Measurements from ENCODE around the gene SLC25A47.

Gene SLC25A47

GRCh38 chr14:100348253-100348729 lies 25.2 kb downstream of the SLC25A47 start:
- Histone ChIP-seq H3K27me3 (replicated peaks in 2 of 5; ENCODE audit: control insufficient read depth in 4 of 5, insufficient read depth in 5 of 5, low read length in 4 of 5) (no peaks in the 10 kb centered on the region), H3K4me3 (ENCODE audit: control insufficient read depth in 1 of 7, extremely low read depth in 1 of 7, insufficient read depth in 4 of 7, low read depth in 2 of 7, low read length in 6 of 7) (no peak overlapping the region), H3K27ac (ENCODE audit: insufficient read depth in 1 of 2, low read depth in 1 of 2, low read length in 2 of 2, poor library complexity in 1 of 2, severe bottlenecking in 2 of 2) (no peak overlapping the region), H3K4me1 (ENCODE audit: control extremely low read depth in 1 of 4, control insufficient read depth in 4 of 4, insufficient read depth in 4 of 4, low read length in 3 of 4) (peaks cover 0 to 13% (median 0%) of the 10 kb centered on the region in 4 experiments), H3K9me3 (ENCODE audit: control extremely low read depth in 1 of 5, control insufficient read depth in 4 of 5, insufficient read depth in 2 of 5, low read depth in 1 of 5, low read length in 4 of 5) (no peaks in the 10 kb centered on the region), H3K36me3 (ENCODE audit: control insufficient read depth in 4 of 4, insufficient read depth in 4 of 4, low read length in 3 of 4) (peaks cover 9 to 50% (median 28%) of the 10 kb centered on the region in 4 experiments)
- 100% methylated on average over 8 of the region's 12 CpGs for WGBS (ENCODE audit: insufficient coverage)
- POLR2A ChIA-PET, result no interaction called here
- CTCF ChIA-PET, result no interaction called here
- no peak for DNase-seq

GRCh38 chr14:100348784-100349685 lies 25.9 kb downstream of the SLC25A47 start:
- WGBS (ENCODE audit: insufficient coverage), result 95% methylated on average over 10 of the region's 14 CpGs
- H3K4me1 ChIP-seq (ENCODE audit: control extremely low read depth in 1 of 4, control insufficient read depth in 4 of 4, insufficient read depth in 4 of 4, low read length in 3 of 4), result peaks cover 0 to 13% (median 0%) of the 10 kb centered on the region in 4 experiments
- ChIA-PET POLR2A (interaction anchor here (1.0 kb wide), 1 partner anchor 11 kb away, joined by 3 read pairs; no protein-coding TSS in a partner anchor), CTCF (interaction anchor here (0.9 to 1.8 kb wide), 5 partner anchors 8 to 30 kb away, joined by 3 to 6 read pairs (median 3); a partner anchor contains a TSS)
- no peaks in the 10 kb centered on the region for H3K27me3 ChIP-seq (replicated peaks in 2 of 5; ENCODE audit: control insufficient read depth in 4 of 5, insufficient read depth in 5 of 5, low read length in 4 of 5)
- H3K9me3 ChIP-seq (ENCODE audit: control extremely low read depth in 1 of 5, control insufficient read depth in 4 of 5, insufficient read depth in 2 of 5, low read depth in 1 of 5, low read length in 4 of 5), result no peaks in the 10 kb centered on the region
- H3K27ac ChIP-seq (ENCODE audit: insufficient read depth in 1 of 2, low read depth in 1 of 2, low read length in 2 of 2, poor library complexity in 1 of 2, severe bottlenecking in 2 of 2), result no peak overlapping the region
- peaks cover 11 to 57% (median 35%) of the 10 kb centered on the region in 4 experiments for H3K36me3 ChIP-seq (ENCODE audit: control insufficient read depth in 4 of 4, insufficient read depth in 4 of 4, low read length in 3 of 4)
- no peak overlapping the region for H3K4me3 ChIP-seq (ENCODE audit: control insufficient read depth in 1 of 7, extremely low read depth in 1 of 7, insufficient read depth in 4 of 7, low read depth in 2 of 7, low read length in 6 of 7)
- DNase-seq, result no peak

- Histone ChIP-seq H3K36me3 (ENCODE audit: control insufficient read depth in 4 of 4, insufficient read depth in 4 of 4, low read length in 3 of 4) (peaks cover 12 to 65% (median 38%) of the 10 kb centered on the region in 4 experiments), H3K27me3 (replicated peaks in 2 of 5; ENCODE audit: control insufficient read depth in 4 of 5, insufficient read depth in 5 of 5, low read length in 4 of 5) (no peaks in the 10 kb centered on the region), H3K9me3 (ENCODE audit: control extremely low read depth in 1 of 5, control insufficient read depth in 4 of 5, insufficient read depth in 2 of 5, low read depth in 1 of 5, low read length in 4 of 5) (no peaks in the 10 kb centered on the region), H3K4me3 (ENCODE audit: control insufficient read depth in 1 of 7, extremely low read depth in 1 of 7, insufficient read depth in 4 of 7, low read depth in 2 of 7, low read length in 6 of 7) (no peak overlapping the region), H3K27ac (ENCODE audit: insufficient read depth in 1 of 2, low read depth in 1 of 2, low read length in 2 of 2, poor library complexity in 1 of 2, severe bottlenecking in 2 of 2) (no peak overlapping the region), H3K4me1 (ENCODE audit: control extremely low read depth in 1 of 4, control insufficient read depth in 4 of 4, insufficient read depth in 4 of 4, low read length in 3 of 4) (peaks cover 0 to 13% (median 0%) of the 10 kb centered on the region in 4 experiments)
- CTCF ChIA-PET, result interaction anchor here (0.6 to 1.8 kb wide), 6 partner anchors 9 to 139 kb away, joined by 3 to 6 read pairs (median 3); a partner anchor contains a TSS
- POLR2A ChIA-PET, result interaction anchor here (1.0 kb wide), 1 partner anchor 13 kb away, joined by 3 read pairs; no protein-coding TSS in a partner anchor
- 73% methylated on average over 7 of the region's 11 CpGs for WGBS (ENCODE audit: insufficient coverage)
- peak in 2 of 3 donors; percentile 46 to 48 for DNase-seq
These were observed 27.3 kb downstream of the SLC25A47 start for GRCh38 chr14:100350276-100350926.

- WGBS (ENCODE audit: insufficient coverage), result 96% methylated on average over 5 of the region's 5 CpGs
- no peak overlapping the region for H3K27ac ChIP-seq (ENCODE audit: insufficient read depth in 1 of 2, low read depth in 1 of 2, low read length in 2 of 2, poor library complexity in 1 of 2, severe bottlenecking in 2 of 2)
- POLR2A ChIA-PET, result no interaction called here
- H3K4me1 ChIP-seq (ENCODE audit: control extremely low read depth in 1 of 4, control insufficient read depth in 4 of 4, insufficient read depth in 4 of 4, low read length in 3 of 4), result peaks cover 0 to 13% (median 0%) of the 10 kb centered on the region in 4 experiments
- no peak overlapping the region for H3K4me3 ChIP-seq (ENCODE audit: control insufficient read depth in 1 of 7, extremely low read depth in 1 of 7, insufficient read depth in 4 of 7, low read depth in 2 of 7, low read length in 6 of 7)
- H3K9me3 ChIP-seq (ENCODE audit: control extremely low read depth in 1 of 5, control insufficient read depth in 4 of 5, insufficient read depth in 2 of 5, low read depth in 1 of 5, low read length in 4 of 5), result no peaks in the 10 kb centered on the region
- no peak for DNase-seq
- no peaks in the 10 kb centered on the region for H3K27me3 ChIP-seq (replicated peaks in 2 of 5; ENCODE audit: control insufficient read depth in 4 of 5, insufficient read depth in 5 of 5, low read length in 4 of 5)
- CTCF ChIA-PET, result interaction anchor here (0.8 to 1.8 kb wide), 3 partner anchors 10 to 32 kb away, joined by 3 to 6 read pairs (median 5); no protein-coding TSS in a partner anchor
- peaks cover 13 to 65% (median 38%) of the 10 kb centered on the region in 4 experiments for H3K36me3 ChIP-seq (ENCODE audit: control insufficient read depth in 4 of 4, insufficient read depth in 4 of 4, low read length in 3 of 4)
These were observed 27.8 kb downstream of the SLC25A47 start for GRCh38 chr14:100350986-100351385.

- H3K36me3 ChIP-seq (ENCODE audit: control insufficient read depth in 4 of 4, insufficient read depth in 4 of 4, low read length in 3 of 4), result peaks cover 14 to 57% (median 43%) of the 10 kb centered on the region in 4 experiments
- CTCF ChIA-PET, result no interaction called here
- H3K27ac ChIP-seq (ENCODE audit: insufficient read depth in 1 of 2, low read depth in 1 of 2, low read length in 2 of 2, poor library complexity in 1 of 2, severe bottlenecking in 2 of 2), result no peak overlapping the region
- POLR2A ChIA-PET, result no interaction called here
- no CpG with 5 or more reads among the region's 2 CpGs for WGBS (ENCODE audit: insufficient coverage)
- H3K4me3 ChIP-seq (ENCODE audit: control insufficient read depth in 1 of 7, extremely low read depth in 1 of 7, insufficient read depth in 4 of 7, low read depth in 2 of 7, low read length in 6 of 7), result no peak overlapping the region
- H3K9me3 ChIP-seq (ENCODE audit: control extremely low read depth in 1 of 5, control insufficient read depth in 4 of 5, insufficient read depth in 2 of 5, low read depth in 1 of 5, low read length in 4 of 5), result peaks cover 0 to 7% (median 0%) of the 10 kb centered on the region in 5 experiments
- H3K27me3 ChIP-seq (replicated peaks in 2 of 5; ENCODE audit: control insufficient read depth in 4 of 5, insufficient read depth in 5 of 5, low read length in 4 of 5), result no peaks in the 10 kb centered on the region
- DNase-seq, result no peak
- H3K4me1 ChIP-seq (ENCODE audit: control extremely low read depth in 1 of 4, control insufficient read depth in 4 of 4, insufficient read depth in 4 of 4, low read length in 3 of 4), result no peaks in the 10 kb centered on the region
These were observed 35.3 kb downstream of the SLC25A47 start for GRCh38 chr14:100358396-100358795.

- DNase-seq, result no peak
- CTCF ChIA-PET, result no interaction called here
- no CpG with 5 or more reads among the region's 2 CpGs for WGBS (ENCODE audit: insufficient coverage)
- POLR2A ChIA-PET, result no interaction called here
- no peak overlapping the region for H3K27ac ChIP-seq (ENCODE audit: insufficient read depth in 1 of 2, low read depth in 1 of 2, low read length in 2 of 2, poor library complexity in 1 of 2, severe bottlenecking in 2 of 2)
- peaks cover 14 to 54% (median 37%) of the 10 kb centered on the region in 4 experiments for H3K36me3 ChIP-seq (ENCODE audit: control insufficient read depth in 4 of 4, insufficient read depth in 4 of 4, low read length in 3 of 4)
- H3K4me1 ChIP-seq (ENCODE audit: control extremely low read depth in 1 of 4, control insufficient read depth in 4 of 4, insufficient read depth in 4 of 4, low read length in 3 of 4), result no peaks in the 10 kb centered on the region
- no peak overlapping the region for H3K4me3 ChIP-seq (ENCODE audit: control insufficient read depth in 1 of 7, extremely low read depth in 1 of 7, insufficient read depth in 4 of 7, low read depth in 2 of 7, low read length in 6 of 7)
- no peaks in the 10 kb centered on the region for H3K27me3 ChIP-seq (replicated peaks in 2 of 5; ENCODE audit: control insufficient read depth in 4 of 5, insufficient read depth in 5 of 5, low read length in 4 of 5)
- H3K9me3 ChIP-seq (ENCODE audit: control extremely low read depth in 1 of 5, control insufficient read depth in 4 of 5, insufficient read depth in 2 of 5, low read depth in 1 of 5, low read length in 4 of 5), result peaks cover 0 to 7% (median 0%) of the 10 kb centered on the region in 5 experiments
These were observed 36.0 kb downstream of the SLC25A47 start for GRCh38 chr14:100359111-100359510.
